GM12892 (cell line): Measurements from ENCODE around the gene NMNAT2.

Experiments
- DNase-seq: peaks from one replicate; pipeline ENCODE4 v3.0.0; 2011; ENCODE audit not compliant: insufficient read length
- FAIRE-seq: peaks from 2 replicates; lab custom pipeline; 2011; peaks lifted over from hg19 to GRCh38; lab: Jason Lieb, UNC
- POLR2A ChIP-seq: IDR thresholded peaks from 2 replicates; pipeline ENCODE4 v1.6.1; 2011; ENCODE audit warnings: low read depth, low read length, control low read depth
- POLR2AphosphoS5 ChIP-seq: IDR thresholded peaks from 2 replicates; pipeline ENCODE4 v1.6.1; 2011; ENCODE audit warnings: low read depth, low read length, control low read depth
- TAF1 ChIP-seq: IDR thresholded peaks from 2 replicates; pipeline ENCODE4 v1.6.1; 2011; ENCODE audit warnings: low read depth, mild to moderate bottlenecking, control low read depth, low read length, borderline replicate concordance

NMNAT2 gene

GRCh38 chr1:183303901-183304300 lies 114.3 kb downstream of the NMNAT2 start:
- DNase-seq (no peak), FAIRE-seq (no peak)
- TF ChIP-seq POLR2A (no peak), POLR2AphosphoS5 (no peak), TAF1 (no peak)

- no peak for DNase-seq
- TF ChIP-seq POLR2A (no peak), TAF1 (no peak), POLR2AphosphoS5 (no peak)
- FAIRE-seq: no peak
Observed at GRCh38 chr1:183303323-183303645, 114.9 kb downstream of the NMNAT2 start.

GRCh38 chr1:183302452-183303322 lies 115.5 kb downstream of the NMNAT2 start:
- no peak for DNase-seq
- TF ChIP-seq TAF1: no peak
- TF ChIP-seq POLR2A: no peak
- TF ChIP-seq POLR2AphosphoS5: no peak
- no peak for FAIRE-seq

GRCh38 chr1:183301239-183301638 lies 116.9 kb downstream of the NMNAT2 start:
- no peak for FAIRE-seq
- TF ChIP-seq POLR2AphosphoS5 (no peak), TAF1 (no peak), POLR2A (no peak)
- DNase-seq: no peak

GRCh38 chr1:183300828-183301227 lies 117.4 kb downstream of the NMNAT2 start:
- DNase-seq (no peak), FAIRE-seq (no peak)
- TF ChIP-seq TAF1 (no peak), POLR2A (no peak), POLR2AphosphoS5 (no peak)

- TF ChIP-seq POLR2A (no peak), TAF1 (no peak), POLR2AphosphoS5 (no peak)
- DNase-seq (no peak), FAIRE-seq (no peak)
Observed at GRCh38 chr1:183300395-183300794, 117.8 kb downstream of the NMNAT2 start.

- no peak for FAIRE-seq
- DNase-seq: no peak
- TF ChIP-seq POLR2A (no peak), TAF1 (no peak), POLR2AphosphoS5 (no peak)
Observed at GRCh38 chr1:183296782-183297181, 121.4 kb downstream of the NMNAT2 start.

GRCh38 chr1:183295521-183295920 lies 122.7 kb downstream of the NMNAT2 start:
- no peak for DNase-seq
- no peak for FAIRE-seq
- TF ChIP-seq POLR2AphosphoS5 (no peak), TAF1 (no peak), POLR2A (no peak)

GRCh38 chr1:183293876-183294275 lies 124.3 kb downstream of the NMNAT2 start:
- no peak for FAIRE-seq
- DNase-seq: no peak
- TF ChIP-seq TAF1 (no peak), POLR2A (no peak), POLR2AphosphoS5 (no peak)

- no peak for DNase-seq
- no peak for FAIRE-seq
- TF ChIP-seq TAF1: no peak
- no peak for TF ChIP-seq POLR2AphosphoS5
- no peak for TF ChIP-seq POLR2A
Observed at GRCh38 chr1:183293241-183293640, 124.9 kb downstream of the NMNAT2 start.

GRCh38 chr1:183291802-183292514 lies 126.2 kb downstream of the NMNAT2 start:
- no peak for FAIRE-seq
- no peak for DNase-seq
- TF ChIP-seq TAF1 (no peak), POLR2AphosphoS5 (no peak), POLR2A (no peak)
